SK-N-SH treated with all-trans-retinoic acid at 6 μM for 48 hours (cell line): ENCODE data around the gene RXYLT1.

ENCODE experiments used
- ATAC-seq: fragments of 200-7000 bp; cut with Tn5 transposase; 3 replicates; pipeline ENCODE4 v1.9.1; 2020; ENCODE audit warnings: mild to moderate bottlenecking, moderate library complexity
- ARNTL ChIP-seq: fragments of 450-650 bp; formaldehyde crosslinking; IDR thresholded peaks from 2 replicates; pipeline ENCODE4 v1.5.0; 2020; ENCODE audit warnings: low read depth, mild to moderate bottlenecking, moderate library complexity, borderline replicate concordance
- BACH2 ChIP-seq: fragments of 250-450 bp; sonication (Bioruptor Pico); IDR thresholded peaks from 2 replicates; pipeline ENCODE4 v1.9.0; 2021; ENCODE audit warnings: mild to moderate bottlenecking, borderline replicate concordance
- CSDC2 ChIP-seq: fragments of 250-450 bp; sonication (Bioruptor Pico); IDR thresholded peaks from 2 replicates; pipeline ENCODE4 v1.5.0; 2020; ENCODE audit warnings: mild to moderate bottlenecking, moderate library complexity
- GLIS3 ChIP-seq: fragments of 250-450 bp; sonication (Bioruptor Pico); IDR thresholded peaks from 2 replicates; pipeline ENCODE4 v1.5.0; 2020; ENCODE audit warnings: mild to moderate bottlenecking, moderate library complexity
- ISL1 ChIP-seq: fragments of 250-450 bp; sonication (Bioruptor Pico); IDR thresholded peaks from 2 replicates; pipeline ENCODE4 v2.1.2; 2022; ENCODE audit warnings: mild to moderate bottlenecking, moderate library complexity
- OSR1 ChIP-seq: fragments of 250-450 bp; sonication (Bioruptor Pico); IDR thresholded peaks from 2 replicates; pipeline ENCODE4 v1.8.0; 2022; ENCODE audit warnings: moderate library complexity, mild to moderate bottlenecking, inconsistent platforms
- PPARA ChIP-seq: fragments of 250-450 bp; sonication (Bioruptor Pico); IDR thresholded peaks from 2 replicates; pipeline ENCODE4 v1.5.0; 2020; ENCODE audit warnings: mild to moderate bottlenecking, borderline replicate concordance
- RARB ChIP-seq: fragments of 250-450 bp; sonication (Bioruptor Pico); IDR thresholded peaks from 2 replicates; pipeline ENCODE4 v1.8.0; 2021; ENCODE audit warnings: mild to moderate bottlenecking, moderate library complexity
- SNAI2 ChIP-seq: fragments of 250-450 bp; sonication (Bioruptor Pico); IDR thresholded peaks from 2 replicates; pipeline ENCODE4 v1.5.0; 2020; ENCODE audit warnings: mild to moderate bottlenecking, moderate library complexity
- TCF4 ChIP-seq: fragments of 250-450 bp; sonication (Bioruptor Pico); IDR thresholded peaks from 2 replicates; pipeline ENCODE4 v1.8.0; 2021; ENCODE audit warnings: mild to moderate bottlenecking, moderate library complexity, borderline replicate concordance
- TOX ChIP-seq: fragments of 250-450 bp; sonication (Bioruptor Pico); IDR thresholded peaks from 2 replicates; pipeline ENCODE4 v1.8.0; 2021; ENCODE audit warnings: mild to moderate bottlenecking, moderate library complexity, borderline replicate concordance
- ZFP3 ChIP-seq: fragments of 250-450 bp; sonication (Bioruptor Pico); IDR thresholded peaks from 2 replicates; pipeline ENCODE4 v1.5.0; 2020; ENCODE audit warnings: mild to moderate bottlenecking, moderate library complexity
- ZFP30 ChIP-seq: fragments of 450-650 bp; formaldehyde crosslinking; IDR thresholded peaks from 2 replicates; pipeline ENCODE4 v1.5.0; 2022; ENCODE audit warnings: mild to moderate bottlenecking, moderate library complexity
- ZNF565 ChIP-seq: fragments of 450-650 bp; formaldehyde crosslinking; conservative IDR thresholded peaks from 2 replicates; pipeline ENCODE4 v1.5.0; 2020; ENCODE audit warnings: low read depth, mild to moderate bottlenecking, moderate library complexity
- ZNF70 ChIP-seq: fragments of 450-650 bp; formaldehyde crosslinking; IDR thresholded peaks from 2 replicates; pipeline ENCODE4 v1.5.0; 2020; ENCODE audit warnings: mild to moderate bottlenecking, moderate library complexity
- ZNF8 ChIP-seq: fragments of 450-650 bp; formaldehyde crosslinking; IDR thresholded peaks from 2 replicates; pipeline ENCODE4 v1.5.0; 2020; ENCODE audit warnings: mild to moderate bottlenecking, moderate library complexity
- TF ChIP-seq, protein P1 (sequence below): fragments of 250-450 bp; sonication (Bioruptor Pico); IDR thresholded peaks from 2 replicates; pipeline ENCODE4 v1.5.1; 2020; ENCODE audit warnings: low read depth, mild to moderate bottlenecking, moderate library complexity
- TF ChIP-seq, protein P2 (sequence below): fragments of 250-450 bp; sonication (Bioruptor Pico); IDR thresholded peaks from 2 replicates; pipeline ENCODE4 v1.5.0; 2020; ENCODE audit warnings: mild to moderate bottlenecking, moderate library complexity
- TF ChIP-seq, protein P3 (sequence below): fragments of 250-450 bp; sonication (Bioruptor Pico); IDR thresholded peaks from 2 replicates; pipeline ENCODE4 v1.8.0; 2021; ENCODE audit warnings: low read depth, mild to moderate bottlenecking, moderate library complexity, borderline replicate concordance
- TF ChIP-seq, protein P4 (sequence below): fragments of 250-450 bp; sonication (Bioruptor Pico); IDR thresholded peaks from 2 replicates; pipeline ENCODE4 v1.5.1; 2021; ENCODE audit warnings: mild to moderate bottlenecking, moderate library complexity

The RXYLT1 gene

DNA sequence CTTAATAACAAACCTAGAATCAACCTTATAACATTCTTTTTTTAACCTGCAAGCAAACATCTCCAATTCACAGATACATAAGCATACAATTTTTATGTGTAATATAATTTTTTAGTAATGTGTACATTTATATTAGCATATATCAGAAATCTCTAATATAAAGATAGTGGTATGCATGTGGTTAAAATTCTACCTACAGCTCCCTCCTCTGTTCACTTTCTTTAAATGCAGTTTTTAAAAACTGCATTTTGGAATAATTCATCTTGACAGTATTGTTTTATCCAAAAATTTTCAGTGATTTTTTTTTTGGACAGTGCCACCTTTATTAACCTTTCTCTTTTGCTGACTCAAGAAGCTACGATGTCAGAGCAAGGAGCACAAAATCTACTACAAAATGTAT is 13.2 kb upstream of the RXYLT1 start (continued):
- TF ChIP-seq, protein P1, sequence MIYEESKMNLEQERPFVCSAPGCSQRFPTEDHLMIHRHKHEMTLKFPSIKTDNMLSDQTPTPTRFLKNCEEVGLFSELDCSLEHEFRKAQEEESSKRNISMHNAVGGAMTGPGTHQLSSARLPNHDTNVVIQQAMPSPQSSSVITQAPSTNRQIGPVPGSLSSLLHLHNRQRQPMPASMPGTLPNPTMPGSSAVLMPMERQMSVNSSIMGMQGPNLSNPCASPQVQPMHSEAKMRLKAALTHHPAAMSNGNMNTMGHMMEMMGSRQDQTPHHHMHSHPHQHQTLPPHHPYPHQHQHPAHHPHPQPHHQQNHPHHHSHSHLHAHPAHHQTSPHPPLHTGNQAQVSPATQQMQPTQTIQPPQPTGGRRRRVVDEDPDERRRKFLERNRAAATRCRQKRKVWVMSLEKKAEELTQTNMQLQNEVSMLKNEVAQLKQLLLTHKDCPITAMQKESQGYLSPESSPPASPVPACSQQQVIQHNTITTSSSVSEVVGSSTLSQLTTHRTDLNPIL (CRISPR knock-in tag) = no peak
- TF ChIP-seq ZNF565 (CRISPR knock-in tag) = no peak
- no peak for TF ChIP-seq ZFP30 (CRISPR knock-in tag)
- TF ChIP-seq, all 23 proteins: peak for 0

DNA sequence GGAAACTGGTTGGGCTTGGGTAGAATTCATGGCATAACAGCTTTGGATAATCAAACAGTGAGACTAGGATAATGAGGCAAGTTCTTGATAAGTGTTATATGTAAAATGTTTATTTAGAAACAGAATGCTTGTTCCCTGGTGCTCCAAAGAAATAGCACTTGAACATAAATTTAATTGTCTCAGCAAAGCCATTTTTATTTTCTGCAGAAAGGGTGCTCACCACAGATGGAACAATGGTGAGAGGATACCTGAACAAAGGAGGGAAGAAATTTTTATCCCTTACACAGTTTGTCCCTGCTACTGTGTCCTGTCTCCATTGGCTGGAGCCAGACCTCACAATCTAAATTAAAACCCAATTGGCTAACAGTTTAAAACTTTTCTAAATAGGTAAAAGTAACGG is 9.3 kb upstream of the RXYLT1 start:
- TF ChIP-seq CSDC2 (CRISPR knock-in tag) (no peak), OSR1 (CRISPR knock-in tag) (no peak), ZFP3 (CRISPR knock-in tag) (no peak), ZNF8 (CRISPR knock-in tag) (no peak), RARB (CRISPR knock-in tag) (no peak), ISL1 (CRISPR knock-in tag) (no peak), PPARA (CRISPR knock-in tag) (no peak), ARNTL (CRISPR knock-in tag) (no peak), BACH2 (CRISPR knock-in tag) (no peak)
- TF ChIP-seq, protein P2, sequence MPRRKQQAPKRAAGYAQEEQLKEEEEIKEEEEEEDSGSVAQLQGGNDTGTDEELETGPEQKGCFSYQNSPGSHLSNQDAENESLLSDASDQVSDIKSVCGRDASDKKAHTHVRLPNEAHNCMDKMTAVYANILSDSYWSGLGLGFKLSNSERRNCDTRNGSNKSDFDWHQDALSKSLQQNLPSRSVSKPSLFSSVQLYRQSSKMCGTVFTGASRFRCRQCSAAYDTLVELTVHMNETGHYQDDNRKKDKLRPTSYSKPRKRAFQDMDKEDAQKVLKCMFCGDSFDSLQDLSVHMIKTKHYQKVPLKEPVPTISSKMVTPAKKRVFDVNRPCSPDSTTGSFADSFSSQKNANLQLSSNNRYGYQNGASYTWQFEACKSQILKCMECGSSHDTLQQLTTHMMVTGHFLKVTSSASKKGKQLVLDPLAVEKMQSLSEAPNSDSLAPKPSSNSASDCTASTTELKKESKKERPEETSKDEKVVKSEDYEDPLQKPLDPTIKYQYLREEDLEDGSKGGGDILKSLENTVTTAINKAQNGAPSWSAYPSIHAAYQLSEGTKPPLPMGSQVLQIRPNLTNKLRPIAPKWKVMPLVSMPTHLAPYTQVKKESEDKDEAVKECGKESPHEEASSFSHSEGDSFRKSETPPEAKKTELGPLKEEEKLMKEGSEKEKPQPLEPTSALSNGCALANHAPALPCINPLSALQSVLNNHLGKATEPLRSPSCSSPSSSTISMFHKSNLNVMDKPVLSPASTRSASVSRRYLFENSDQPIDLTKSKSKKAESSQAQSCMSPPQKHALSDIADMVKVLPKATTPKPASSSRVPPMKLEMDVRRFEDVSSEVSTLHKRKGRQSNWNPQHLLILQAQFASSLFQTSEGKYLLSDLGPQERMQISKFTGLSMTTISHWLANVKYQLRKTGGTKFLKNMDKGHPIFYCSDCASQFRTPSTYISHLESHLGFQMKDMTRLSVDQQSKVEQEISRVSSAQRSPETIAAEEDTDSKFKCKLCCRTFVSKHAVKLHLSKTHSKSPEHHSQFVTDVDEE (CRISPR knock-in tag) = no peak
- TF ChIP-seq, protein P3, sequence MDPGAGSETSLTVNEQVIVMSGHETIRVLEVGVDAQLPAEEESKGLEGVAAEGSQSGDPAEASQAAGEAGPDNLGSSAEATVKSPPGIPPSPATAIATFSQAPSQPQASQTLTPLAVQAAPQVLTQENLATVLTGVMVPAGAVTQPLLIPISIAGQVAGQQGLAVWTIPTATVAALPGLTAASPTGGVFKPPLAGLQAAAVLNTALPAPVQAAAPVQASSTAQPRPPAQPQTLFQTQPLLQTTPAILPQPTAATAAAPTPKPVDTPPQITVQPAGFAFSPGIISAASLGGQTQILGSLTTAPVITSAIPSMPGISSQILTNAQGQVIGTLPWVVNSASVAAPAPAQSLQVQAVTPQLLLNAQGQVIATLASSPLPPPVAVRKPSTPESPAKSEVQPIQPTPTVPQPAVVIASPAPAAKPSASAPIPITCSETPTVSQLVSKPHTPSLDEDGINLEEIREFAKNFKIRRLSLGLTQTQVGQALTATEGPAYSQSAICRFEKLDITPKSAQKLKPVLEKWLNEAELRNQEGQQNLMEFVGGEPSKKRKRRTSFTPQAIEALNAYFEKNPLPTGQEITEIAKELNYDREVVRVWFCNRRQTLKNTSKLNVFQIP (CRISPR knock-in tag) = no peak
- TF ChIP-seq, all 23 proteins: peak for 0
- no peak for ATAC-seq

DNA sequence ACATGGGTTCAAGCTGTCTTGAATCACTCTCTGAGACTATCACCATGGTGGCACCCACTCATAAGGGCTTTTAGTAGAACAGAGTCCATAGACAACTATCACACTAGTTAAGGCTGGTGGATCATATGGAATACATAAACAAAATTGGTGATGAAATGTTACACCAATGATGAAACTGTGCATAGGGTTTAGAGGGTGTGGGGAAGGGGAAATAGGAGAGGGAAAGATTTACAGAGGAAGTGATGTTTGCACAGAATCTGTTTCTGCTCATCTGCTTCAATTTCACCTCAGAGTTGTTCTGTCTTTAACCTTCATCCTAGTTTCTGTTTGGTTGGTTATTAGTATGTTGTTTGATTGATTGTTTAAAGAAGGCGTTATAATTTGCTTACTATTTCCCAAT is 2.4 kb upstream of the RXYLT1 start:
- TF ChIP-seq SNAI2 (no peak), ZNF565 (CRISPR knock-in tag) (no peak), BACH2 (CRISPR knock-in tag) (no peak), ZNF8 (CRISPR knock-in tag) (no peak), ZFP30 (CRISPR knock-in tag) (no peak), CSDC2 (CRISPR knock-in tag) (no peak), ISL1 (CRISPR knock-in tag) (no peak), GLIS3 (no peak), TCF4 (no peak), PPARA (CRISPR knock-in tag) (no peak), ZNF70 (no peak), TOX (CRISPR knock-in tag) (no peak), OSR1 (CRISPR knock-in tag) (no peak)
- TF ChIP-seq, protein P4, sequence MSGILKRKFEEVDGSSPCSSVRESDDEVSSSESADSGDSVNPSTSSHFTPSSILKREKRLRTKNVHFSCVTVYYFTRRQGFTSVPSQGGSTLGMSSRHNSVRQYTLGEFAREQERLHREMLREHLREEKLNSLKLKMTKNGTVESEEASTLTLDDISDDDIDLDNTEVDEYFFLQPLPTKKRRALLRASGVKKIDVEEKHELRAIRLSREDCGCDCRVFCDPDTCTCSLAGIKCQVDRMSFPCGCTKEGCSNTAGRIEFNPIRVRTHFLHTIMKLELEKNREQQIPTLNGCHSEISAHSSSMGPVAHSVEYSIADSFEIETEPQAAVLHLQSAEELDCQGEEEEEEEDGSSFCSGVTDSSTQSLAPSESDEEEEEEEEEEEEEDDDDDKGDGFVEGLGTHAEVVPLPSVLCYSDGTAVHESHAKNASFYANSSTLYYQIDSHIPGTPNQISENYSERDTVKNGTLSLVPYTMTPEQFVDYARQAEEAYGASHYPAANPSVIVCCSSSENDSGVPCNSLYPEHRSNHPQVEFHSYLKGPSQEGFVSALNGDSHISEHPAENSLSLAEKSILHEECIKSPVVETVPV = no peak
- TF ChIP-seq, protein P3 (CRISPR knock-in tag) = no peak
- no peak for ATAC-seq

DNA sequence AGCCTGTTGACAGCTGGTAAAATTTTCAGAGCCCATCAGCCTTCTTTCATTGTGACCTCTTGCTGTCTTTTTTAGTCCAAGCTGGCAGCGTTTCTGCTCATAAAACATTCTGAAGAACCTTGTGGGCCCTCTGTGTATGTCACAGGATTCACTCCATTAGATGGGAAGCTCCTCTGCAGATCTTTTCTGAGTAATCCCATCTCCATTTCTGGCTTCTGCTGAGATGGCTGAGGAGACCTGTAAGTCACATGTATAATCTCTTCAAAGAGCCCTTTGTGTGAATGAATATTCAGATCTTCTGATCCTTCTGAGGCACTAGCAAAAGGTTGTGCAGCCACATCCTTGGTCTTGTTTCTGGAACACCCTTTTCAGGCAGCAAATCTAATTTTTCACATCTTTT is 2.8 kb downstream of the RXYLT1 start:
- TF ChIP-seq ZNF565 (CRISPR knock-in tag) (no peak), OSR1 (CRISPR knock-in tag) (no peak), ZNF70 (no peak)
- no peak for ATAC-seq
